Parathyroid adenoma (tissue), 2 donors: ENCODE results near the gene PPP4R4.
"Not testable (repeated sequence)": the region's sequence is repeated elsewhere in the genome, so short reads cannot be mapped to it uniquely, and the experiment has no call there.

Experiments
- H2AFZ ChIP-seq: fragments of 300-600 bp; sonication (generic); one replicate; pipeline ENCODE4 v1.7.0; 2017; ENCODE audit warnings: antibody characterized with exemption, mild to moderate bottlenecking
- H3K27ac ChIP-seq: fragments of 300-600 bp; sonication (generic); one replicate; pipeline ENCODE4 v1.7.0; 2017
- H3K27me3 ChIP-seq: fragments of 300-600 bp; sonication (generic); one replicate; pipeline ENCODE4 v1.7.0; 2017; ENCODE audit warnings: low read length; ENCODE audit not compliant: control insufficient read depth, insufficient read depth
- H3K36me3 ChIP-seq: fragments of 300-600 bp; sonication (generic); one replicate; pipeline ENCODE4 v1.7.0; 2017; ENCODE audit warnings: low read length; ENCODE audit not compliant: control insufficient read depth, insufficient read depth
- H3K4me1 ChIP-seq: fragments of 300-600 bp; sonication (generic); one replicate; pipeline ENCODE4 v1.7.0; 2017; ENCODE audit warnings: control low read depth
- H3K4me2 ChIP-seq: fragments of 300-600 bp; sonication (generic); one replicate; pipeline ENCODE4 v1.7.0; 2017; ENCODE audit warnings: low read length
- H3K4me3 ChIP-seq: fragments of 300-600 bp; sonication (generic); one replicate; pipeline ENCODE4 v1.7.0; 2017; ENCODE audit warnings: low read depth, low read length
- H3K79me2 ChIP-seq: fragments of 300-600 bp; sonication (generic); one replicate; pipeline ENCODE4 v1.7.0; 2017; ENCODE audit warnings: control low read depth
- H3K9ac ChIP-seq: fragments of 300-600 bp; sonication (generic); one replicate; pipeline ENCODE4 v1.7.0; 2017; ENCODE audit warnings: mild to moderate bottlenecking
- H3K9me3 ChIP-seq: fragments of 300-600 bp; sonication (generic); one replicate; pipeline ENCODE4 v1.7.0; 2017; ENCODE audit warnings: low read length; ENCODE audit not compliant: control insufficient read depth
- TF ChIP-seq, protein P1 (sequence below): fragments of 300-600 bp; sonication (generic); IDR thresholded peaks from one replicate; pipeline ENCODE4 v1.7.0; 2017; ENCODE audit warnings: antibody characterized with exemption, mild to moderate bottlenecking
- donor health status: primary hyperparathyroidism.

The PPP4R4 gene

DNA sequence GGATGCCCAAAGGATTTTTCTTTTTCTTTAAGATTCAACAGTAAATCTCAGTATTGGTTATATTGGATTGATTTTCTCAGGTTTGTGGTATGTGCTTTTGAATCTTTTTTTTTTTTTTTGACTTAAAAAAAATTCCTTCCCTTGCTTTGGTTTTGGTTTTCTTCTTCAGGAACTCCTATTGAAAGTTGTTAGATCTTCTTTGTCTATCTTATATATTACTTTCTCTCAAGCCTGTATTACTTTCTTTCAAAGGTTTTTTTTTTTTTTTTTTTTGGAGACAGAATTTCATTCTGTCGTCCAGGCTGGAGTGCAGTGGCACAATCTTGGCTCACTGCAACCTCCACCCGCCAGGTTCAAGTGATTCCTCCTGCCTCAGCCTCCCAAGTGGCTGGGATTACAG, 21.9 kb downstream of the PPP4R4 start:
- Histone ChIP-seq H3K9me3 (no peaks in the 10 kb centered on the region), H3K79me2 (peaks cover 2% of the 10 kb centered on the region), H2AFZ (no peak overlapping the region), H3K36me3 (no peaks in the 10 kb centered on the region), H3K4me2 (no peak overlapping the region), H3K9ac (no peak overlapping the region), H3K27ac (no peak overlapping the region), H3K4me1 (no peaks in the 10 kb centered on the region), H3K4me3 (no peak overlapping the region), H3K27me3 (no peaks in the 10 kb centered on the region)
- TF ChIP-seq, protein P1, sequence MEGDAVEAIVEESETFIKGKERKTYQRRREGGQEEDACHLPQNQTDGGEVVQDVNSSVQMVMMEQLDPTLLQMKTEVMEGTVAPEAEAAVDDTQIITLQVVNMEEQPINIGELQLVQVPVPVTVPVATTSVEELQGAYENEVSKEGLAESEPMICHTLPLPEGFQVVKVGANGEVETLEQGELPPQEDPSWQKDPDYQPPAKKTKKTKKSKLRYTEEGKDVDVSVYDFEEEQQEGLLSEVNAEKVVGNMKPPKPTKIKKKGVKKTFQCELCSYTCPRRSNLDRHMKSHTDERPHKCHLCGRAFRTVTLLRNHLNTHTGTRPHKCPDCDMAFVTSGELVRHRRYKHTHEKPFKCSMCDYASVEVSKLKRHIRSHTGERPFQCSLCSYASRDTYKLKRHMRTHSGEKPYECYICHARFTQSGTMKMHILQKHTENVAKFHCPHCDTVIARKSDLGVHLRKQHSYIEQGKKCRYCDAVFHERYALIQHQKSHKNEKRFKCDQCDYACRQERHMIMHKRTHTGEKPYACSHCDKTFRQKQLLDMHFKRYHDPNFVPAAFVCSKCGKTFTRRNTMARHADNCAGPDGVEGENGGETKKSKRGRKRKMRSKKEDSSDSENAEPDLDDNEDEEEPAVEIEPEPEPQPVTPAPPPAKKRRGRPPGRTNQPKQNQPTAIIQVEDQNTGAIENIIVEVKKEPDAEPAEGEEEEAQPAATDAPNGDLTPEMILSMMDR = no peak

DNA sequence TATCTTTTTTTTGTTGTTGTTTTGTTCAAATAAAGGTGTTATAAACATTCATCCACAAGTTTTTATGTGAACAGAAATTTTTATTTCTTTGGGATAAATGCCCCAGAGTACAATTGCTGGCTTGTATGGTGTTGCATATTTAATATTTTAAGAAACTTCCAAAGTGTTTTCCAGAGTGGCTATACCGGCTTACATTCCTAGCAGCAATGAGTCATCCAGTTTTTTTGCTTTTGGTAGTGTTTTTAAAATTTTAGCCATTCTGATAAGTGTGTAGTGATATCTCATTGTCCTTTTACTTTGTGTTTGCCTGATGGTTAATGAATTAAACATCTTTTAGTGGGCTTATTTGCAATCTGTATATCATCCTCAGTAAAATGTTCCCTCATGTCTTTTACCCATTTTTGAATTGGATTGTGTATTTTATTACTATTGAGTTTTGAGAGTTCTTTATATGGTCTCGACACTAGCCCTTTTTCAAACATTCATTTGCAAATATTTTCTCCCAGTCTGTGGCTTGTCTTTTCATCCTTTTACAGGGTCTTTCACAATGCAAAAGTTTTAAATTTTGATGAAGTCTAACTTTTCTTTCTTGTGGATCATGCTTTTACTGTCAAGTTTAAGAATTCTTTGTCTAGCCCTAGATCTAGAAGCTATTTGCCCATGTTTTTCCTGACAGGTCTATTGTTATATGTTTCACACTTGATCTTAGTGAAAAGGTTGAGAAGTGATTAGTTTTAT, 29.5 kb downstream of the PPP4R4 start:
- Histone ChIP-seq H3K4me3 (no peak overlapping the region), H3K9me3 (no peaks in the 10 kb centered on the region), H3K27me3 (no peaks in the 10 kb centered on the region), H3K79me2 (peaks cover 2% of the 10 kb centered on the region), H2AFZ (no peak overlapping the region), H3K4me2 (no peak overlapping the region), H3K9ac (no peak overlapping the region), H3K4me1 (no peaks in the 10 kb centered on the region), H3K27ac (no peak overlapping the region), H3K36me3 (no peaks in the 10 kb centered on the region)
- TF ChIP-seq, protein P1 = no peak

DNA sequence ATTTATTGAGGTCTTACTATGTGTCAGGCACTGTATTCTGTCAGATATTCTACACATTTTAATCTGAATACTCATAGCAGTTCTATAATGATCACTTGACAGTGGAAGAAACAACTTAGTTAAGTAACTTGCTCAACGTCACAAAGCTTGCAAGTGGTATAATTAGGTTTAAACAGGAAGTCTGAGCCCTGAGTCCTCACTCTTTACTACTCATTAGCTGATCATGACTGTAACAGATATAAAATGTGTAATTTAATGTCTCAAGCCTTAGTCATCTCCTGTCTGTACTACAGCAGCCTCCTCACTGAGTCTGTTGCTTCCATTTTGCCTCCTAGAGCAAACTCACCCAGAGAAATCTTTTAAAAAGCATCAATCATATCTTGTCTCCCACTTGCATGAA, 38.9 kb downstream of the PPP4R4 start:
- H3K27ac ChIP-seq = no peak overlapping the region

DNA sequence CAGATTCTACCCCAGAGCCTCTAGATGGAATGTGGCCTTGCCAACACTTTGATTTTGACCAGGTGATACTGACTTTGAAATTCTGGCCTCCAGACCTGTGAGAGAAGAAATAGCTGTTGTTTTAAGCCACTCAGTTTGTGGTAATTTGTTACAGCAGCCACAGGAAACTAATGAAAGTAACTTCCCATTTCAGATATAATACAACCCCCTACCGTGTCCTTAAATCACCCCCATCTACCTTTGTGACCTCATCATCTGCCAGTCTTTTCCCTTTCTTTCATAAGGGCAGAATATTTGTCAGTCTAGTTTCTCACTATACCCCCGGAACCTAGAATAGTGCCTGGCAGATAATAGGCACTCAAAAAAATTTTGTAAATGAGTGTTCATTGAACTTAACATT, 39.6 kb downstream of the PPP4R4 start:
- no peak overlapping the region for H3K27ac ChIP-seq
- no peaks in the 10 kb centered on the region for H3K9me3 ChIP-seq
- H3K36me3 ChIP-seq = no peaks in the 10 kb centered on the region
- TF ChIP-seq, protein P1 = no peak
- H3K27me3 ChIP-seq = no peaks in the 10 kb centered on the region
- H3K4me3 ChIP-seq = no peak overlapping the region
- H3K4me2 ChIP-seq = no peak overlapping the region
- H3K79me2 ChIP-seq = no peaks in the 10 kb centered on the region
- H2AFZ ChIP-seq = no peak overlapping the region
- no peaks in the 10 kb centered on the region for H3K4me1 ChIP-seq
- H3K9ac ChIP-seq = no peak overlapping the region

More for the DNA sequence above, 38.9 kb downstream of the PPP4R4 start:
- Histone ChIP-seq H3K4me2 (no peak overlapping the region), H3K36me3 (no peaks in the 10 kb centered on the region), H2AFZ (no peak overlapping the region), H3K27me3 (no peaks in the 10 kb centered on the region), H3K79me2 (no peaks in the 10 kb centered on the region), H3K9me3 (no peaks in the 10 kb centered on the region), H3K4me1 (no peaks in the 10 kb centered on the region), H3K4me3 (no peak overlapping the region), H3K9ac (no peak overlapping the region)
- TF ChIP-seq, protein P1 = no peak

DNA sequence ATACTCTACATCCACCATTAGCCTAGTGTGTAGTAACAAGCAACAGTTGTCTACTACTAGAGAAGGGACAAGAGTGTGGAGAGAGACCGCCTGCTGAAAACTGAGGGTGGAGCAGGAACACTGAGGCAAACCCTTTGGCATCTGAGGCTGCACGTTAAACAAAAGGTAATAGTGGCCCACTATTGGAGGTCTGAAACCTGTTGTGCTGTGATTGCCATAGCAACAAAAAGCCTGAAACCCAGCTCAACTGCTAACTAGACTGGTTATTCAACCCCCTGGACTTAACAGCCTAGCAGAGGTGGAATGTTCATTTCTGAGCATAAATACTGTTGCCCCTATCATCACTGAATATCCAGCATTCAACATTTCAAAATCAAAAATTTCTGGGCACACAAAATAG, 43.0 kb downstream of the PPP4R4 start:
- no peak overlapping the region for H3K9ac ChIP-seq
- no peaks in the 10 kb centered on the region for H3K36me3 ChIP-seq
- H3K9me3 ChIP-seq = no peaks in the 10 kb centered on the region
- H3K27me3 ChIP-seq = no peaks in the 10 kb centered on the region
- no peaks in the 10 kb centered on the region for H3K4me1 ChIP-seq
- TF ChIP-seq, protein P1 = no peak
- H3K4me3 ChIP-seq = no peak overlapping the region
- no peak overlapping the region for H3K27ac ChIP-seq
- no peak overlapping the region for H2AFZ ChIP-seq
- H3K79me2 ChIP-seq = no peaks in the 10 kb centered on the region
- no peak overlapping the region for H3K4me2 ChIP-seq

DNA sequence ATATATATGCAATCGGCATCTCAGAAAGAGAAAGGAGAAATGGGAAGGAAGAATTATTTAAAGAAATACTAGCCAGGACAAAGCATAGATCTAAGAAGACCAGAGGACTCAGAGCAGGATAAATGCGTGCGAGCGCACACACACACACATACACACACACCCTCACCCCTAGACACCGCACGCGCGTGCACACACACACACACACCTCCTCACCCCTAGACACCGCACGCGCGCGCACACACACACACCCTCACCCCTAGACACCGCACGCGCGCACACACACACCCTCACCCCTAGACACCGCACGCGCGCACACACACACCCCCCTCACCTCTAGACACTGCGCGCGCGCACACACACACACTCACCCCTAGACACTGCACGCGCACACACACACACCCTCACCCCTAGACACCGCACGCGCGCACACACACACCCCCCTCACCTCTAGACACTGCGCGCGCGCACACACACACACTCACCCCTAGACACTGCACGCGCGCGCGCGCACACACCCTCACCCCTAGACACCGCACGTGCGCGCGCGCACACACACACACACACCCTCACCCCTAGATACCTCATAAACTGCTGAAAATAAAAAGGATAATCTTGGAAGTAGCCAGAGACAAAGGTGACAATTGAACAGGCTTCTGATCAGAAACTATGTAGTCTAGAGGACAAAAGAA, 44.2 kb downstream of the PPP4R4 start:
- H3K27ac ChIP-seq, H3K4me2 ChIP-seq, H3K79me2 ChIP-seq, H3K36me3 ChIP-seq, H3K4me1 ChIP-seq, H3K4me3 ChIP-seq, H3K9me3 ChIP-seq, H3K9ac ChIP-seq, H3K27me3 ChIP-seq: not testable (repeated sequence)
- peak overlapping the region; percentile 12 for H2AFZ ChIP-seq
